Measurements from ENCODE around the gene CHML. TPM values are rescaled to one million over a fixed set of nuclear protein-coding genes. Genes with fewer than 3 reads are reported as not detected.
A peak's percentile ranks its signal among the peaks of the same experiment; 100 is the strongest.

CHML gene
- total RNA-seq, 2 donors from 2014 or later = 8.0 to 12.4 TPM

GRCh38 chr1:241647658-241648057 lies 7.5 kb upstream of the CHML start:
- ATAC-seq (ENCODE audit: insufficient number of reproducible peaks, low FRiP score, low read depth) (no peak), DNase-seq (ENCODE audit: low spot score) (no peak)
- H3K27me3 ChIP-seq (replicated peaks; ENCODE audit: insufficient read depth) = no peaks in the 10 kb centered on the region
- H3K4me1 ChIP-seq (ENCODE audit: control insufficient read depth in 1 of 2, low read depth in 2 of 2) = no peaks in the 10 kb centered on the region
- H3K36me3 ChIP-seq = no peaks in the 10 kb centered on the region
- no peaks in the 10 kb centered on the region for H3K9me3 ChIP-seq
- H3K27ac ChIP-seq = no peak overlapping the region
- TF ChIP-seq CTCF (IDR thresholded peaks at IDR 0.05) = no peak
- no peak overlapping the region for H3K4me3 ChIP-seq

GRCh38 chr1:241646201-241646600 lies 6.0 kb upstream of the CHML start:
- TF ChIP-seq CTCF (IDR thresholded peaks at IDR 0.05) = no peak
- no peak for ATAC-seq (ENCODE audit: insufficient number of reproducible peaks, low FRiP score, low read depth)

GRCh38 chr1:241645199-241645598 lies 5.0 kb upstream of the CHML start:
- no peak overlapping the region for H3K27ac ChIP-seq
- ATAC-seq (ENCODE audit: insufficient number of reproducible peaks, low FRiP score, low read depth) = no peak

More at GRCh38 chr1:241646201-241646600, 6.0 kb upstream of the CHML start:
- H3K27ac ChIP-seq = no peak overlapping the region
- H3K4me1 ChIP-seq (ENCODE audit: control insufficient read depth in 1 of 2, low read depth in 2 of 2) = no peaks in the 10 kb centered on the region
- H3K4me3 ChIP-seq = no peak overlapping the region
- no peak for DNase-seq (ENCODE audit: low spot score)
- H3K27me3 ChIP-seq (replicated peaks; ENCODE audit: insufficient read depth) = no peaks in the 10 kb centered on the region
- H3K9me3 ChIP-seq = no peaks in the 10 kb centered on the region
- H3K36me3 ChIP-seq = no peaks in the 10 kb centered on the region

GRCh38 chr1:241644259-241644658 lies 4.1 kb upstream of the CHML start:
- Histone ChIP-seq H3K4me3 (no peak overlapping the region), H3K27me3 (replicated peaks; ENCODE audit: insufficient read depth) (no peaks in the 10 kb centered on the region), H3K36me3 (no peaks in the 10 kb centered on the region), H3K27ac (peak overlapping the region in 1 of 2 donors; percentile 35), H3K9me3 (no peaks in the 10 kb centered on the region), H3K4me1 (ENCODE audit: control insufficient read depth in 1 of 2, low read depth in 2 of 2) (peaks cover 0 to 7% of the 10 kb centered on the region in 2 donors)
- DNase-seq (ENCODE audit: low spot score) (no peak), ATAC-seq (ENCODE audit: insufficient number of reproducible peaks, low FRiP score, low read depth) (no peak)
- TF ChIP-seq CTCF (IDR thresholded peaks at IDR 0.05) = no peak

More at GRCh38 chr1:241645199-241645598, 5.0 kb upstream of the CHML start:
- Histone ChIP-seq H3K4me3 (no peak overlapping the region), H3K4me1 (ENCODE audit: control insufficient read depth in 1 of 2, low read depth in 2 of 2) (peaks cover 0 to 7% of the 10 kb centered on the region in 2 donors), H3K9me3 (no peaks in the 10 kb centered on the region), H3K27me3 (replicated peaks; ENCODE audit: insufficient read depth) (no peaks in the 10 kb centered on the region), H3K36me3 (no peaks in the 10 kb centered on the region)
- DNase-seq (ENCODE audit: low spot score) = no peak
- no peak for TF ChIP-seq CTCF (IDR thresholded peaks at IDR 0.05)

GRCh38 chr1:241642593-241642944 lies 2.4 kb upstream of the CHML start:
- peaks cover 15 to 16% of the 10 kb centered on the region in 2 donors for H3K4me1 ChIP-seq (ENCODE audit: control insufficient read depth in 1 of 2, low read depth in 2 of 2)
- H3K36me3 ChIP-seq = no peaks in the 10 kb centered on the region
- DNase-seq (ENCODE audit: low spot score) (no peak), ATAC-seq (ENCODE audit: insufficient number of reproducible peaks, low FRiP score, low read depth) (no peak)
- no peaks in the 10 kb centered on the region for H3K9me3 ChIP-seq
- H3K27ac ChIP-seq = no peak overlapping the region
- TF ChIP-seq CTCF (IDR thresholded peaks at IDR 0.05) = no peak
- H3K4me3 ChIP-seq = no peak overlapping the region
- H3K27me3 ChIP-seq (replicated peaks; ENCODE audit: insufficient read depth) = no peaks in the 10 kb centered on the region
